MM.1S (cell line): ENCODE data around the gene TASP1.
"Not testable (repeated sequence)": the region's sequence is repeated elsewhere in the genome, so short reads cannot be mapped to it uniquely, and the experiment has no call there.

Experiments used
- CTCF ChIP-seq: fragments of 300-600 bp; sonication (generic); IDR thresholded peaks from 2 replicates; pipeline ENCODE4 v1.5.1; 2016; ENCODE audit warnings: antibody characterized with exemption, low read length, mixed read lengths
- EZH2 ChIP-seq: fragments of 300-600 bp; sonication (generic); optimal IDR thresholded peaks from 2 replicates; pipeline ENCODE3; 2017; ENCODE audit warnings: low read depth, mild to moderate bottlenecking, antibody characterized with exemption, low read length, mixed read lengths

- TF ChIP-seq CTCF, EZH2: not testable (repeated sequence)
These were observed 20.3 kb downstream of the TASP1 start for GRCh38 chr20:13618456-13618855.
